ENCODE results near the gene NXPE4. TPM values are rescaled to one million over a fixed set of nuclear protein-coding genes. Genes with fewer than 3 reads are reported as not detected.

Gene NXPE4
- total RNA-seq, 2 donors from 2014 or later, result not detected

Other genes starting within 250 kb of the NXPE4 start
- 1 to 10 TPM; 2.8 to 8.0 TPM for gene C11orf71, start 195.3 kb downstream of the NXPE4 start, total RNA-seq
- 10 to 100 TPM; 49.2 to 67.1 TPM for gene RBM7, start 195.1 kb downstream of the NXPE4 start, total RNA-seq
- 10 to 100 TPM; 63.4 to 84.8 TPM for gene REXO2, start 156.3 kb downstream of the NXPE4 start, total RNA-seq
- not detected for gene NXPE1, start 35.9 kb downstream of the NXPE4 start, total RNA-seq
- gene NXPE2, start 82.7 kb upstream of the NXPE4 start, total RNA-seq, result not detected

Measured in activated naive CD4-positive, alpha-beta T cell treated with anti-CD3 and anti-CD28 coated beads, Interleukin-2, amount 50 U/mL, for 72 hours (primary cell).